ENCODE measurements around the gene LAMA3.

LAMA3 gene

DNA sequence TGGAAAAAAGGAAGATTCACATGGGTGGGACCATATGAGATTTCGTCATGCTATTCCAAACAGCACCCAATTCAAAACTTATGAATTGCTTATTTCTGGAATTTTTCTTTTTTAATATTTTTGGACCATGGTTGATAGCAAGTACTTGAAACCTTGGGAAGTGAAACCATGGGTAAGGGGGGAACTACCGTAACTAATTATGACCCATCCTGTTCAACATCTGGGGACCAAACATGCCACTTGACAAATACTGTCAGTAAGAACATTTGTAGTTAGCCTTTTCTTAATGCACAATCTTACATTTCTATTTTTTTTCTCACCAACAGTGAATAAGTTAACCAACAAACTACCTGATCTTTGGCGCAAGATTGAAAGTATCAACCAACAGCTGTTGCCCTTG, 219.6 kb downstream of the LAMA3 start:
- TF ChIP-seq ZNF274 (IDR thresholded peaks at IDR 0.05; ENCODE audit: low read depth, low read length), result no peak
- no peak overlapping the region for H3K4me3 ChIP-seq (ENCODE audit: low read length)

DNA sequence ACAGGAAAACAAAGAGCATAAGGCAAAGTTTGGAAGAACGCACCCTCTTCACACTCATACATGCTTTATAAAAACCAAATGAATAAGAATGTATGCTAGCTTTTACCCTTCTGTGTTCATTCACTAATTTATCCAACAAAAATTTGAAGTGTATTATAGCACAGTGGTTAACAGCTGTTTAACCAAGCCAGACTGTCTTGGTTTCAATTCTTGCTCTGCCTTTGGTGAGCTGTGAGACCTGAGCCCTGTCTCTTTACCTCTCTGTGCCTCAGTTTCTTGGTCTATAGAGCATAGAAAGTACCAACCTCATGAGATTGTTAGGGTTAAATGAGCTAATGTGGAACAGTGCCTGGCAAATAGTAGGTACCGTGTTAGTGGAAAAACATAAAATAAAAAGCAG, 220.8 kb downstream of the LAMA3 start:
- TF ChIP-seq ZNF274 (IDR thresholded peaks at IDR 0.05; ENCODE audit: low read depth, low read length), result no peak

DNA sequence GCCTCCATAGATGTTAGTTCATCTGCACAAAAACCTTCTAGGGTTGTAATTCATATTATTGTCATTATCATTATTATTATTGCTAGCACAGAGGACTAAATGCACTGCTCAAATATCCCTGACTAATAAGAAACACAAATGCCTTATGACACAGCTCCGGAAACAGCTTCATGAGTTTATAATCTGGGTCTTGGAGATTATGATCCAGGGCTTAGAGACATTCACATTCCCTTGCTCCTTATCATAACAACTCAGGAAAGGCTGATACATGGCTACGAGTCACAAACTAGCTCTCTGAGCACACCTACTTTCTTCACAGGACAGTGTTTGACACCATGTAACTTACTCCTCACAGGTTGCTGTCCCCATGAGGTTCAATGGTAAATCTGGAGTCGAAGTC, 223.1 kb downstream of the LAMA3 start:
- no peak overlapping the region for H3K4me3 ChIP-seq (ENCODE audit: low read length)
- TF ChIP-seq ZNF274 (IDR thresholded peaks at IDR 0.05; ENCODE audit: low read depth, low read length), result no peak

More for the DNA sequence above, 220.8 kb downstream of the LAMA3 start:
- no peak overlapping the region for H3K4me3 ChIP-seq (ENCODE audit: low read length)

DNA sequence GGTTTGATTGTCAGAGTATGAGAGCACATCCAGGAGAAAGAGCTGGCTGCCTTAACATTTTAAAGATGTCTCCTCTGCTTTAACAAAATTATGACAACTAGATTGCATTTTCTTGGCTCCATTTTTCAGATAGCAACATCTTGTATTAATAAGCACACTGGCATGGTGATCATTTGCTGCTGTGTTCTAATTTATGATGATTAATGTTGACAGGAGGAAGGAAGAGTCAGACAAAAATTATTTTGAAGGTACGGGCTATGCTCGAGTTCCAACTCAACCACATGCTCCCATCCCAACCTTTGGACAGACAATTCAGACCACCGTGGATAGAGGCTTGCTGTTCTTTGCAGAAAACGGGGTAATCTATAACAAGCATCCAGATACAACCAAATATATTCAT, 227.1 kb downstream of the LAMA3 start:
- H3K4me3 ChIP-seq (ENCODE audit: low read length), result no peak overlapping the region
- no peak for TF ChIP-seq ZNF274 (IDR thresholded peaks at IDR 0.05; ENCODE audit: low read depth, low read length)

DNA sequence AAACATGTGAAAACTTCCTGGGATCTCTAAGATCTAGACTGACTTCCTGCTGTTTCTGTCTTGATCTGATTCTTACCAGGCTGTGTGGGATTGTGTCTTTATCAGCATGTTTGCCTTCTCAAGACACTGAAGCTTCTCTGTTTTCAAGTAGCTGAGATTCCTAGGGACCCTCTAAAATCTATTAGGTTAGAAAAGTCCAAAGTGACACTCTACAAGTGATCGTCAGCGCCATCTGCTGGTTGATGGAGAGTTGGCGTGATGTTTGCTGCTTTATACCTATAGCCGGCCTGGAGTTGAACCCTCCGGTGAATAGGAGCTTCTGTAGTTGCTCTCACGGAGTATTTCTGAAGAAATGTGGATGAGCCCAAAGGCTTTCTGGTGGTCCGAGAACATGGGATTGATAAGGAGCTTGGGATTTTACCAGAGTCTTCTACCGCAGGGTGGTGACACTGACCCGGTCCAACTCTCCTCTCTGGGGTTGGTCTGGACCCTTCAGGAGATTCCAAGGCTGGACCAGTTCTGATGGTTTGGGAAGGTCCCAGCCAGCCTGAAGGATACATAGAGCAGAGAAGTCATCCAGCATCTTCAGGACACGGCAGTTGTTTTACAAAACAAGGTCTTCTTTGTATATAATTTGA, 229.3 kb downstream of the LAMA3 start:
- no peak for TF ChIP-seq ZNF274 (IDR thresholded peaks at IDR 0.05; ENCODE audit: low read depth, low read length)
- no peak overlapping the region for H3K4me3 ChIP-seq (ENCODE audit: low read length)

DNA sequence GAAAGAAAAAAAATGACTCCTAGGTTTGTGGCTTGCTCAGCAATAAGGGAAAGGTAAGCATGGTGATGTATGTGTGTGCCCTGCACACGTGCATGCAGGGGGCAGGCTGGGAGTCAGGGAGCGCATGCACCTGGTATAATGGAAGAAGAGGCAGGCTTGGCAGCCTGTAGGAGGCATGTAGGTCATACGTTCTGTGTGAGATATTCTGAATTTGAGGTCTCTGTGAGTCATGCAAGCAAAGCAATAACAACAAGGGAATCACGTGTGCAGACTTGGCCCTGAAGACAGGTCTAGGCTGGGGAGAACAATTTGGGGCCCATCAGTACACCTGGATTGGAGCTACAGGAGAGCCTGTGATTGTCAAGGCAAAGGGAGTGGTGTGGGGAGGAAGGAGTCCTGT, 230.8 kb downstream of the LAMA3 start:
- H3K4me3 ChIP-seq (ENCODE audit: low read length), result no peak overlapping the region
- no peak for TF ChIP-seq ZNF274 (IDR thresholded peaks at IDR 0.05; ENCODE audit: low read depth, low read length)

DNA sequence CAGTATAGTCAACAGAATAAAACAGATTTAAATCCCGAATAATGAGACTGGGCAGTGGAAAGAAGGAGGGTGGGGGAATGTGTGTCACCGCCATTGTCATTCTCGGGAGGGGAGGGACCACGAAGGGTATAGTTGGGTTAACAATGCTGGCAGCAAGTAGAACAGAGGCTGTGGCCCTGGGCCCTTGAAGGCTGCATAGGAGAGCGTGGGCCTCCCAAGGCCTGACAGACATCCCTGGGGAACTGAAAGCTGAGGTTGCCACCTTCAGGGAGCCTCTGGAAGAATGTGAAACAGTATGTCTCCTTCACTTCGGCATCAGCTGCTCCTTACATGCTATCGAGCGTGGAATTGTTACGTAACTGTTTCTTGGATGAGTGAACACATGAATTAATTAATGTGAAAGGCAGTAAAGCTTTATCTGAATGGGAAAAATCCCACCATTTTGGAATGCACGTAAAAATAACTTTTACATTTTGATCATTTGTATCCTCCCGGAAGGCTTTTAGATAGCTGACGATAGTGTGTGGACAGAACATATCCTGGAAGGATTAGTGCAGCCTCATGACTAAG, 232.5 kb downstream of the LAMA3 start:
- TF ChIP-seq ZNF274 (IDR thresholded peaks at IDR 0.05; ENCODE audit: low read depth, low read length), result no peak
- H3K4me3 ChIP-seq (ENCODE audit: low read length), result no peak overlapping the region

DNA sequence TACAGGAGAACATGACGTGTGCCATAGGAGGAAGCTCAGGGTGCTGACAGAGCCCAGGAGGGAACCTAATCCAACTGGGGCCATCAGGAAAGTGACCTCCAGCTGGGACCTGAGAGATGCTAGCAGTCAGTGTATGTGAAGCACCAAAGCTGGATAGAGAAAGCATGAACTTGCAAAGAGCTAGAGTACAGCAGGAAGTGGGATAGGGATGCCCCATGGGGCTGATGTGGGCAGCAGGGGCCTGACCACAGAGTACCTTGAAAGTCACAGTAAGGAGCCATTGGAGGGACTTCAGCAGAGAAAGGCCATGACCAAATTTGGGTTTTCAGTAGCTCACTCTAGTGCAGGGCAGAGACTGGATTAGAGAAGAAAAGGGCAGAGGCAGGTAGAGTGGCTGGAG, 233.7 kb downstream of the LAMA3 start:
- TF ChIP-seq ZNF274 (IDR thresholded peaks at IDR 0.05; ENCODE audit: low read depth, low read length), result no peak
- no peak overlapping the region for H3K4me3 ChIP-seq (ENCODE audit: low read length)

DNA sequence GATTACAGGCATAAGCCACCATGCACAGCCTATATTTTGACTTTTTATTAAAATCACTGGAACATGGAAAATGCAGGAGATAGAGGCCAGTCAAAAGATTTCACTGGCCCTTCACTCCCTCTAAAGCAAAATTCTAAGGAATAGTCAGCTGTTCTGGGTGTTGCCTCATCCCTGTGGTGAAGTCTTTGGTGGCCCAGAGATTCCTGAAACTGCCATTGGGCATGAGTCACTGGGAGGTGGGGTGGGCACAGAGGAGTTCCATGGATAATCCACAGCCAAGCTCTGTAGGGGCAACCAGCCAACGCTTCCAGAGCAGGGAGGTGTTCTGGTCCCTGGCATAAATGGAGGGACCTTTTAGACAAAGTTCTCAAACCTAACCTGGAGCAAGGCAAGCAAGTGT, 235.6 kb downstream of the LAMA3 start:
- no peak for TF ChIP-seq ZNF274 (IDR thresholded peaks at IDR 0.05; ENCODE audit: low read depth, low read length)
- no peak overlapping the region for H3K4me3 ChIP-seq (ENCODE audit: low read length)

DNA sequence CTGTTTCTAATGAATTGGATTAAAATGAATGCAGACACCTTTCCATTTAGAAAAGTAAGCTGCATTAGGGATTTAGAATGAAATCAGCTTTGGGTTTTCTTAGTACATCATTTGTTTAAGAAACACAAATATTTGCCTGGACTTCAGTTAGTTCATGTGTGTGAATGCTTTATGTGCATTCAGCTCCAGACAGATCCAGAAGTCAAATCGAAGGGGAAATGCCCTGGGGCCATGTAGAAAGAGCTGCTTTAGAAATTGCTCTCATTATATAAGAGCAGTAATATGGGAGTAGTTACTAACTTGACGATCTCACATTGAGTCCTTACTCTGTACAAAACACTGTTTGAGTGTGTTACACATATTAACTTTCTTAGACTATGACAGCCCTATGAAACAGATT, 237.3 kb downstream of the LAMA3 start:
- no peak for TF ChIP-seq ZNF274 (IDR thresholded peaks at IDR 0.05; ENCODE audit: low read depth, low read length)
- no peak overlapping the region for H3K4me3 ChIP-seq (ENCODE audit: low read length)

DNA sequence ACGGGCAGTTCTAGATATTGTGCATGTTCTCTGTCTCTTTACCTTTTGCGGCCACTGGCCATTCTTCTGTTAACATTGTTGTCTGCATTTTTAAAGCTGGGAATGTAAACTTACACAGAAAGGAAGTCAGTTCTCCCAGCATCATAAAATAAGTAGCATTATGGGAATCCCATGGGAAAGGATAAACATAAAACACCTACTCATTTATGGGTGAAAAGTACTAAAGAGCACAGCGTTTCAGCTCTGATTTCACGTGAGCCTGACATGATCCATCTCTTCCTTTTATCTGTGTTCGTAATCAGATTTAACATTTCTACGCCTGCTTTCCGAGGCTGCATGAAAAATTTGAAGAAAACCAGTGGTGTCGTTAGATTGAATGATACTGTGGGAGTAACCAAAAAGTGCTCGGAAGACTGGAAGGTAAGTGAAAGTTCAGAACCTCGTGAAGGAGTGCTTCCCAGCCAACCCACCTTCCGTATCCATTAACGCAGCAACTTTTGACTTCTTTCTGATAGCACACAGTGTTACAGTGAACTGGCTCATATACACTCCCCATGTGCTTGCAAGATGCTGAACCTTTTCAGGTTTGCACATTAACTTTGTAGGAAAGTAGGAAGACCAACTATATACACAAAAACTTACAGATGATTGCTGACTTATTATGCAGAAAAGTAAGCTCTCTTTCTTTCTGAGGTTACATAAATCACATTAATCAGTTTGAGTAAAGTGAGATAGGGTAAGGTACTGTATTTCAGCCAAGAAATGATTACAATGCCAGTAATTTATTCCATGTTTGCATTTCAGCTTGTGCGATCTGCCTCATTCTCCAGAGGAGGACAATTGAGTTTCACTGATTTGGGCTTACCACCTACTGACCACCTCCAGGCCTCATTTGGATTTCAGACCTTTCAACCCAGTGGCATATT, 238.8 kb downstream of the LAMA3 start:
- H3K4me3 ChIP-seq (ENCODE audit: low read length), result no peak overlapping the region
- no peak for TF ChIP-seq ZNF274 (IDR thresholded peaks at IDR 0.05; ENCODE audit: low read depth, low read length)

DNA sequence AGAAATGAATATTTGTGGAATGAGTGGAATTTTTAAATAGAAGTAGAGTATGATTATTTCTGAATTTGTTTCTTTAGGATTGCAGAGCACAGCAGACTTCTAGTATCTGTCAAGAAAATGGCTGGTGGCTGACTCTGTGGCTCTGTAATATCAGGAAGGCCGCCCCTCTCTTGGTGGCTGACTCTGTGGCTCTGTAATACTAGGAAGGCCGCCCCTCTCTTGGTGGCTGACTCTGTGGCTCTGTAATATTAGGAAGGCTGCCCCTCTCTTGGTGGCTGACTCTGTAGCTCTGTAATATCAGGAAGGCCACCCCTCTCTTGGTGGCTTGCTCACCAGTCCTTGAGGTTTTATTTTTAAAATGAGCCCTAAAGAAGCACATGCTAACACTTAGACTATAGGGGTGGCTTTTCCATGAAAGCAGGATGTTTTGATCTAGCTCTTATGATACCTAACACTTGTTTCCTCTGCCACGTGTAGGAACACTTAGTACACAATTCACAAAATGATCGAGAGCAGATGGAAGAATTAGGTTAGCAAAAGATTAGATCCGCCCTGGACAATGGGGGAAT, 240.2 kb downstream of the LAMA3 start:
- no peak for TF ChIP-seq ZNF274 (IDR thresholded peaks at IDR 0.05; ENCODE audit: low read depth, low read length)
- no peak overlapping the region for H3K4me3 ChIP-seq (ENCODE audit: low read length)

DNA sequence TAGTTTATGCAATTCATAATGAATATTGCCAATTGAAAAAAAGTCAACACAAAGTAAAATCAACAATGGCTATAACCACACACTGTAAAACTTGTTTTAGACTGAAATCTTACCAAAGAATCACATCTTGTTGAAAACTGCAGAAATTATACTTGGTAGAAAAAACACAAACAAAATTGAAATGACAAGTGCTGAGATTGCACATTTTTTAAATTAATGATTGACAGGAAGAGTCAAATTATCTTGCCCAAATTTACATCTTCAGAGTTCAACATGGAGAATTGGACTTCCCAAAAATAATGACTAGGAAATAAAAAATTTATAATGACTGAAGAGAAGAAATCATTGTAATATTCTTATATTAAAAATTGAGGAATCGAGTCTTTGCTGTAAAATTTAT, 240.7 kb downstream of the LAMA3 start:
- no peak overlapping the region for H3K4me3 ChIP-seq (ENCODE audit: low read length)
- no peak for TF ChIP-seq ZNF274 (IDR thresholded peaks at IDR 0.05; ENCODE audit: low read depth, low read length)

DNA sequence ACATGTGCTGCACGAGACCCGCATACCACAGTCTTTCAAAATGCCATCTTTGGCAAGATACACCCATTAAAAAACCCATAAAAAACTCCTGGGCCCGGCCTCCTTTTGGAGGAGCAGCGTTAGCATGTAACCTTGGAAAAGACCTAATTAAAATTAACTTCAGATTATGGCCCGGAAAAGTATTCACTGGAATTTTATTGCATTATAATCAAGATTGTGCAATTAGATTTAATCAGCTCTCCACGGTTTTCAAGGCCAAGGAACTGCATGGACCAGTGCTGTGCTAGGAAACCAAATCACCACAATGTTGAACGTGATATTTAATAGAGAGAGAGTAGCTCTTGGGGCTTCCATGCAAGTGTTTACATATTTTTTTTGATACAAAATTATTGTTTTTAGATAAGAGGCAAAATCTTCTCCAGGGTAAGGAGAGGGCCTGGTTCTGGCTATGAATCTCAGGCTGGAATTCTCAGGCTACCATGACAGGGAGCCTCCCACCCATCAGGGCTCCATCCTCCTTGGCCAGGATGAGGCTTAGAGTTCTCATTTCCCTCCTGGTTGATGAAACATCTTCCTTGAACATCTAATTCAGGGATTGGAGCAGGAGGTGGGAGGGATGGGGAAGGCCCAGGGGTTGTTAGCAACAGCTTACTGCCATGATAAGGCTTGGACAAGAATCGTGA, 243.3 kb downstream of the LAMA3 start:
- TF ChIP-seq ZNF274 (IDR thresholded peaks at IDR 0.05; ENCODE audit: low read depth, low read length), result no peak
- H3K4me3 ChIP-seq (ENCODE audit: low read length), result no peak overlapping the region

Measured in GM08714 (cell line).